ENCODE results near the gene XRN2.

The XRN2 gene

DNA sequence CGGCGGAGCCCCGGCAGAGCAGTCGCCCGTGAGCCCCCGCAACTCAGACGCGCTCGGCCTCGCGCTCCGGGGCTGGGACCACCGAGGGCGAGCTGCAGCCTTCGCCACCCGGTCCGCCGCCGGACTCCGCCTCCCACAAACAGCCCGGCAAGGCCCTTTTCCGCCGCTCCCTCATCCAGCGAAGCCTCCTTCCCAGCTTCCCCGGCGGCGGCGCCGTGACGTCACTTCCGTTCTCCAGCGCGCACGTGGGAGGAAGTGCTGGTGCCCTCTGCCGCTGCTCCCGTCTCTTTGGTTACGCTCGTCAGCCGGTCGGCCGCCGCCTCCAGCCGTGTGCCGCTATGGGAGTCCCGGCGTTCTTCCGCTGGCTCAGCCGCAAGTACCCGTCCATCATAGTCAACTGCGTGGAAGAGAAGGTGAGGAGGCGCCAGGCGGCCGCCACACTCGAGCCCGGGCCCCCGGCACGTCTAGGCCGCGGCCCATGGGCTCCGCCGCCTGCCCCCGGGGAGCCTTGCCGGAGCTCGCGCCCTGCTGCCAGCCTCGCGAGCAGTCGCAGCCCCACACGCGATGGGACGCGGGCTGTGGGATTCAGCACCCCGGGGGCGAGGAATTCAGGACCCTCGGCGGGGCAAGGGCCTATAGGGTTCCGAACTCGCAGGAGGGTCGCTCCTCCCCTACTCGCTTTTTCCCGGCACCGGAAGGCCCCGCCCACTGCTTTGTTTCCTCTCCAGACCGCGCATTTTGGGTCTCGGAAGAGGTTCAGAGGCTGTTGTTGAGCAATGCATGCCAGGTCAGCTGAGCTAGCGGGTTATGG lies at the start of gene XRN2:
XRN2 (plus strand) TSS at position 271 of the 811 bp plus-strand sequence; CDS start at position 339, 68 bp downstream.
- POLR2A ChIA-PET, result interaction anchor here (0.6 to 1.5 kb wide), 2 partner anchors 9 to 1471 kb away, joined by 3 to 9 read pairs; no protein-coding TSS in a partner anchor
- peak; percentile 94 for DNase-seq (ENCODE audit: extremely low spot score)
- TF ChIP-seq, protein P1, sequence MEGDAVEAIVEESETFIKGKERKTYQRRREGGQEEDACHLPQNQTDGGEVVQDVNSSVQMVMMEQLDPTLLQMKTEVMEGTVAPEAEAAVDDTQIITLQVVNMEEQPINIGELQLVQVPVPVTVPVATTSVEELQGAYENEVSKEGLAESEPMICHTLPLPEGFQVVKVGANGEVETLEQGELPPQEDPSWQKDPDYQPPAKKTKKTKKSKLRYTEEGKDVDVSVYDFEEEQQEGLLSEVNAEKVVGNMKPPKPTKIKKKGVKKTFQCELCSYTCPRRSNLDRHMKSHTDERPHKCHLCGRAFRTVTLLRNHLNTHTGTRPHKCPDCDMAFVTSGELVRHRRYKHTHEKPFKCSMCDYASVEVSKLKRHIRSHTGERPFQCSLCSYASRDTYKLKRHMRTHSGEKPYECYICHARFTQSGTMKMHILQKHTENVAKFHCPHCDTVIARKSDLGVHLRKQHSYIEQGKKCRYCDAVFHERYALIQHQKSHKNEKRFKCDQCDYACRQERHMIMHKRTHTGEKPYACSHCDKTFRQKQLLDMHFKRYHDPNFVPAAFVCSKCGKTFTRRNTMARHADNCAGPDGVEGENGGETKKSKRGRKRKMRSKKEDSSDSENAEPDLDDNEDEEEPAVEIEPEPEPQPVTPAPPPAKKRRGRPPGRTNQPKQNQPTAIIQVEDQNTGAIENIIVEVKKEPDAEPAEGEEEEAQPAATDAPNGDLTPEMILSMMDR (IDR thresholded peaks at IDR 0.05; ENCODE audit: control extremely low read depth, extremely low read depth, low read depth, missing control alignments), result no peak
- CTCF ChIA-PET, result interaction anchor here (1.1 to 1.4 kb wide), 6 partner anchors 9 to 27 kb away, joined by 3 to 5 read pairs (median 4); no protein-coding TSS in a partner anchor

DNA sequence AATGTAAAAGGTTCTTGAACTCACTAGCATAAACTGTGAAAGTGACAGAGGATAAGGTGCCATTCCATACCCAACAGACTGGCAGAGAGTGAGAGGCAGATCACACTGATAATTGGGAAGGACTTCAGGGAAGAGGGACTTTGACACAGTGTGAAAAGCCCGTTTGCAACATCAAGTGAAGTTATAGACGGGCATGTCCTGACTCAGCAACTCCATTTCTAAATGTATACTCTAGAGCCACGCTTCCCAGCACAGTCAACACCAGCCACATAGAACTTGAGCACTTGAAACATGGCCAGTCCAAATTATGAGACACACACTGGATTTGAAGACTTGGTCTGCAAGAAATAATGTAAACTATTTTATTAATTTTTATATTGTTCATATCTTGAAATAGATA lies 45.9 kb upstream of the XRN2 start:
- POLR2A ChIA-PET, result no interaction called here
- DNase-seq (ENCODE audit: extremely low spot score), result no peak
- TF ChIP-seq, protein P1 (IDR thresholded peaks at IDR 0.05; ENCODE audit: control extremely low read depth, extremely low read depth, low read depth, missing control alignments), result no peak
- CTCF ChIA-PET, result interaction anchor here (1.0 kb wide), 1 partner anchor 21 kb away, joined by 3 read pairs; no protein-coding TSS in a partner anchor

DNA sequence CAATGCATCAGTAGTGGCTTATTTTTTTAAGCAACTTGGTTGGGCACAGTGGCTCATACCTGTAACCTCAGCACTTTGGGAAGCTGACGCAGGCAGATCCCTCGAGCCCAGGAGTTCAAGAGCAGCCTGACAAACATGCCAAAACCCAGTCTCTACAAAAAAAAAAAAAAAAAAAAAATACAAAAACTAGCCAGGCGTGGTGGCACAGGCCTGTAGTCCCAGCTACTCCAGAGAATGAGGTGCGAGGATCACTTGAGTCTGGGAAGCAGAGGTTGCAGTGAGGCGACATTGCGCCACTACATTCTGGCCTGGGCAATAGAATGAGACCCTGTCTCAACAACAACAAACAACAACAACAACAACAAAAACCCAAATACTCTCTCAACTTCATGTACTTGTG lies 44.7 kb upstream of the XRN2 start:
- DNase-seq (ENCODE audit: extremely low spot score), result no peak
- ChIA-PET POLR2A (no interaction called here), CTCF (no interaction called here)
- TF ChIP-seq, protein P1 (IDR thresholded peaks at IDR 0.05; ENCODE audit: control extremely low read depth, extremely low read depth, low read depth, missing control alignments), result no peak

DNA sequence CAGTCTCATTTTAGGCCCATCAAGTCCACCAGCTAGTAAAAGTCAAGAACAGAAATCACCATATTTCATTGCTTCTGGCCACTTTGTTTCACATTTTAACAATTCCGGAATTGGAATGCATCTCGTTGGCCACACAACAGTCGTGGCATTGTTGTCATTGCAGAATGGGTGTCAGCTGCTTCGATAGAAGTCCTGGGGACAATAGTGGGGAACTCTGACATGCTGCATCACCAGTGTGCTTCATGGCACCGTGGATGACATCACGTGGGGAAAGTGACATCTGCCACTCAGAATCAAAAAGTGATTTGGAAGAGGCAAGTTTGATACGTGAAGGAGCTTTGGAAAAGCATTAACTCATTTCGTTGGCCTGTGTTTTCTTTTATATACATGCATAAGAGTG lies 43.8 kb upstream of the XRN2 start:
- CTCF ChIA-PET, result interaction anchor here (0.9 kb wide), 1 partner anchor 23 kb away, joined by 4 read pairs; no protein-coding TSS in a partner anchor
- TF ChIP-seq, protein P1 (IDR thresholded peaks at IDR 0.05; ENCODE audit: control extremely low read depth, extremely low read depth, low read depth, missing control alignments), result no peak
- POLR2A ChIA-PET, result no interaction called here
- no peak for DNase-seq (ENCODE audit: extremely low spot score)

DNA sequence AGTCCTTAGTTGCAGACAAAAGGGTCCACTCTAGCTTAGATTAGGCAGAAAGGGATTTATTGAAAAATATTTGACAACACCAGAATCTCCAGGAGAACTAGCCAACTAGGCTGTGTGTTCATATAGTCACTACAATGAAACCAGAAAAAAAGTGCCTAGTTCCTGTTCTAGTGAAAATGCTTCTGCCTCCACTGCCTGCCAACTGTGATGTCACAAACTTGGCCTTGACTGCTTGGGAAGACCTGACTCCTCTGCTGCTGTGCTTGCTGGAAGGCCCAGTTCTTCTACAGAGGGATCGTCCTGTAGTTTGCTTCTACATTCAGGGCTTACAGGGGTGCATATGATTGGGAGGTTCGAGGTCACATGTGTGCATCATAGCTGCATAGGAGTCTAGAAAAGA lies 40.3 kb upstream of the XRN2 start:
- TF ChIP-seq, protein P1 (IDR thresholded peaks at IDR 0.05; ENCODE audit: control extremely low read depth, extremely low read depth, low read depth, missing control alignments), result no peak
- POLR2A ChIA-PET, result interaction anchor here (0.7 kb wide), 1 partner anchor 33 kb away, joined by 7 read pairs; no protein-coding TSS in a partner anchor
- CTCF ChIA-PET, result interaction anchor here (1.0 kb wide), 1 partner anchor 27 kb away, joined by 5 read pairs; no protein-coding TSS in a partner anchor
- no peak for DNase-seq (ENCODE audit: extremely low spot score)

- no peak for DNase-seq (ENCODE audit: extremely low spot score)
- CTCF ChIA-PET, result interaction anchor here (0.9 to 5.6 kb wide), 2 partner anchors 16 to 30 kb away, joined by 3 to 22 read pairs; no protein-coding TSS in a partner anchor
- POLR2A ChIA-PET, result no interaction called here
- TF ChIP-seq, protein P1 (IDR thresholded peaks at IDR 0.05; ENCODE audit: control extremely low read depth, extremely low read depth, low read depth, missing control alignments), result no peak
These were observed 37.6 kb upstream of the XRN2 start for GRCh38 chr20:21265261-21266190.

Data from GM10248 (cell line).